PC-3 (cell line): ENCODE data around the gene DNER.

Experiments used
- CTCF ChIP-seq: fragments of 300-600 bp; sonication (generic); conservative IDR thresholded peaks from 2 replicates; pipeline ENCODE4 v1.5.1; 2017; ENCODE audit warnings: antibody characterized with exemption, low read depth, mild to moderate bottlenecking, low read length
- EZH2 ChIP-seq: fragments of 300-600 bp; sonication (generic); IDR thresholded peaks from one replicate; pipeline ENCODE4 v1.6.1; 2017; ENCODE audit warnings: antibody characterized with exemption, mild to moderate bottlenecking, low read length; ENCODE audit not compliant: unreplicated experiment

GRCh38 chr2:229761663-229762062 is 47.3 kb upstream of the DNER start:
- no peak for TF ChIP-seq CTCF
- no peak for TF ChIP-seq EZH2
